Caco-2 (cell line): ENCODE measurements around the gene CPNE2. TPM values are rescaled to one million over a fixed set of nuclear protein-coding genes. Genes with fewer than 3 reads are reported as not detected.

ENCODE experiments used
- BruUV-seq: library from RNA; stranded (reverse); fragments of 400-500 nt; replicated peaks from 2 replicates; lab custom pipeline; 2021; lab: Mats Ljungman, UMichigan
- CTCF ChIA-PET: fragments of 300-600 bp; sonication (Branson Sonifier 250); formaldehyde crosslinking; loops from one replicate; lab custom pipeline; 2022; ENCODE audit warnings: antibody characterized with exemption; lab: Charles Lee
- POLR2A ChIA-PET: fragments of 300-600 bp; sonication (Branson Sonifier 250); formaldehyde crosslinking; loops from one replicate; lab custom pipeline; 2022; ENCODE audit warnings: antibody characterized with exemption; lab: Charles Lee
- DNase-seq, 2 experiments: peaks; one replicate each; pipeline versions ENCODE4 v3.0.0 to v3.0.0-alpha.2; 2020 to 2022
- H3K27me3 ChIP-seq: replicated peaks from 2 replicates; pipeline ENCODE4 v1.6.0; 2011; ENCODE audit warnings: low read length; ENCODE audit not compliant: control insufficient read depth, insufficient read depth
- H3K36me3 ChIP-seq: 2 replicates; pipeline ENCODE4 v1.5.1; 2011; ENCODE audit warnings: low read length; ENCODE audit not compliant: control insufficient read depth, insufficient read depth
- H3K4me1 ChIP-seq: fragments of 250-450 bp; sonication (Bioruptor Pico); 2 replicates; pipeline ENCODE4 v1.5.1; 2020; ENCODE audit warnings: mild to moderate bottlenecking
- H3K4me3 ChIP-seq: 2 replicates; pipeline ENCODE4 v1.5.1; 2011; ENCODE audit warnings: low read depth, mild to moderate bottlenecking, control low read depth, low read length
- H3K9me3 ChIP-seq: fragments of 250-450 bp; sonication (Bioruptor Pico); 2 replicates; pipeline ENCODE4 v1.5.1; 2020; ENCODE audit warnings: mild to moderate bottlenecking, moderate library complexity
- H3K27ac Mint-ChIP-seq: one replicate; pipeline ENCODE4 v1.8.0; 2022; ENCODE audit warnings: mixed read lengths; ENCODE audit not compliant: unreplicated experiment
- H3K27me3 Mint-ChIP-seq: one replicate; pipeline ENCODE4 v1.8.0; 2022; ENCODE audit warnings: mixed read lengths; ENCODE audit not compliant: insufficient read depth, unreplicated experiment
- H3K36me3 Mint-ChIP-seq: one replicate; pipeline ENCODE4 v1.8.0; 2022; ENCODE audit warnings: mild to moderate bottlenecking, mixed read lengths; ENCODE audit not compliant: insufficient read depth, unreplicated experiment
- H3K4me1 Mint-ChIP-seq: one replicate; pipeline ENCODE4 v1.8.0; 2022; ENCODE audit warnings: low read depth, mixed read lengths; ENCODE audit not compliant: unreplicated experiment
- H3K4me3 Mint-ChIP-seq: one replicate; pipeline ENCODE4 v1.8.0; 2022; ENCODE audit warnings: mild to moderate bottlenecking, moderate library complexity, mixed read lengths; ENCODE audit not compliant: unreplicated experiment
- H3K9me3 Mint-ChIP-seq: one replicate; pipeline ENCODE4 v1.8.0; 2022; ENCODE audit warnings: mixed read lengths; ENCODE audit not compliant: unreplicated experiment
- CTCF ChIP-seq, 2 experiments: fragments of 200-600 bp in 1 of 2; IDR thresholded peaks; 1 replicate in 1 of 2; 2 replicates in 1 of 2; pipeline versions ENCODE4 v1.5.1 to v1.8.0; 2011 to 2022; ENCODE audit warnings: antibody characterized with exemption in 1 of 2, control low read depth in 1 of 2, inconsistent platforms in 1 of 2, low read depth in 1 of 2, low read length in 1 of 2, mild to moderate bottlenecking in 1 of 2, moderate library complexity in 1 of 2; ENCODE audit not compliant: insufficient read depth in 1 of 2, severe bottlenecking in 1 of 2, unreplicated experiment in 1 of 2
- intact Hi-C: fragments of 100-400 bp; cut with micrococcal nuclease; formaldehyde crosslinking; loops from one replicate; pipeline ENCODE4 v1.10.0; 2022; ENCODE audit not compliant: unreplicated experiment
- total RNA-seq: library from RNA; stranded (reverse); gene quantifications from 2 replicates; pipeline ENCODE4 v1.2.3, GENCODE V29; 2022

Gene CPNE2
- total RNA-seq, 1 experiment from 2014 or later: 46.3 TPM

DNA sequence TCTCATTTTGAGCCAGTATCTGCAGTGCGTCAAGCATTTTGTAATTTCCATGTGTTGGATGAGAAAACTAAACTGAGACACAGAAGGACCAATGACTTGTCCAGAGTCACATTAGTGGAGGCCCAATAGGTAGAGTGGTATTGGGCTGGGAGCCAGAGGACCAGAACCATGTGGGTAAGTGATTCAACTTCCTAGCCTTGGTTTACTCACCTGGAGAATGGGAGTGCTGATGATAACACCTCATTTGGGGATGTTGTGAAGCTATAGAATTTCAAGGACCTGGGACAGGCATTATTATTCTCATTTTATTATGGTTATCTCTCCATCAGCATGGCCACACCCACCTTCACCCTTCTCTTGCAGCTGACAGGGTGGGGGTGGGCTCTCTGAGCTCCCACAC, 8.1 kb downstream of the CPNE2 start:
- H3K4me3 ChIP-seq: no peak overlapping the region
- H3K9me3 ChIP-seq: no peaks in the 10 kb centered on the region
- CTCF ChIA-PET: no interaction called here
- Mint-ChIP-seq H3K27ac (no peak overlapping the region), H3K4me3 (no peak overlapping the region), H3K36me3 (peaks cover 11% of the 10 kb centered on the region), H3K4me1 (peaks cover 9% of the 10 kb centered on the region), H3K9me3 (no peaks in the 10 kb centered on the region), H3K27me3 (no peaks in the 10 kb centered on the region)
- BruUV-seq: no TSS peak
- no peak for TF ChIP-seq CTCF (IDR thresholded peaks at IDR 0.05; ENCODE audit: insufficient read depth in 1 of 2, low read depth in 1 of 2, low read length in 1 of 2, severe bottlenecking in 1 of 2, unreplicated experiment in 1 of 2)
- POLR2A ChIA-PET: no interaction called here
- intact Hi-C loops: no loop called here
- H3K4me1 ChIP-seq: no peaks in the 10 kb centered on the region
- peaks cover 1% of the 10 kb centered on the region; the same call in 1 of the 2 replicates for H3K36me3 ChIP-seq
- no peaks in the 10 kb centered on the region for H3K27me3 ChIP-seq
- DNase-seq: no peak

GRCh38 chr16:57102888-57103851, 10.8 kb downstream of the CPNE2 start:
- Mint-ChIP-seq H3K27me3 (no peaks in the 10 kb centered on the region), H3K9me3 (no peaks in the 10 kb centered on the region), H3K4me3 (no peak overlapping the region), H3K4me1 (peaks cover 9% of the 10 kb centered on the region), H3K27ac (no peak overlapping the region), H3K36me3 (peaks cover 21% of the 10 kb centered on the region)
- Histone ChIP-seq H3K9me3 (no peaks in the 10 kb centered on the region), H3K27me3 (no peaks in the 10 kb centered on the region), H3K4me1 (no peaks in the 10 kb centered on the region), H3K36me3 (no peaks in the 10 kb centered on the region), H3K4me3 (no peak overlapping the region)
- intact Hi-C loops: no loop called here
- TF ChIP-seq CTCF (IDR thresholded peaks at IDR 0.05; ENCODE audit: insufficient read depth in 1 of 2, low read depth in 1 of 2, low read length in 1 of 2, severe bottlenecking in 1 of 2, unreplicated experiment in 1 of 2): no peak
- POLR2A ChIA-PET: no interaction called here
- no TSS peak for BruUV-seq
- DNase-seq: no peak
- CTCF ChIA-PET: interaction anchor here (1.3 kb wide), 1 partner anchor 10 kb away, joined by 9 read pairs; the partner anchor contains the start of gene CPNE2

GRCh38 chr16:57104706-57105105, 12.3 kb downstream of the CPNE2 start:
- Histone ChIP-seq H3K4me1 (peaks cover 14% of the 10 kb centered on the region), H3K27me3 (no peaks in the 10 kb centered on the region), H3K9me3 (no peaks in the 10 kb centered on the region), H3K36me3 (no peaks in the 10 kb centered on the region), H3K4me3 (no peak overlapping the region)
- H3K4me3 Mint-ChIP-seq: no peak overlapping the region
- CTCF ChIA-PET: interaction anchor here (1.6 kb wide), 1 partner anchor 12 kb away, joined by 6 read pairs; the partner anchor contains the start of gene CPNE2
- H3K27me3 Mint-ChIP-seq: no peaks in the 10 kb centered on the region
- peaks cover 21% of the 10 kb centered on the region for H3K36me3 Mint-ChIP-seq
- H3K27ac Mint-ChIP-seq: no peak overlapping the region
- H3K4me1 Mint-ChIP-seq: peaks cover 21% of the 10 kb centered on the region
- TF ChIP-seq CTCF (IDR thresholded peaks at IDR 0.05; ENCODE audit: insufficient read depth in 1 of 2, low read depth in 1 of 2, low read length in 1 of 2, severe bottlenecking in 1 of 2, unreplicated experiment in 1 of 2): no peak
- no peak for DNase-seq
- BruUV-seq: no TSS peak
- POLR2A ChIA-PET: no interaction called here
- no peaks in the 10 kb centered on the region for H3K9me3 Mint-ChIP-seq
- intact Hi-C loops: no loop called here
